ENCODE measurements around the gene OLFM2.

GRCh38 chr19:9962623-9963290 is 26.4 kb upstream of the OLFM2 start:
- TF ChIP-seq CTCF (conservative IDR thresholded peaks at IDR 0.05; ENCODE audit: low read depth, low read length) = no peak
- TF ChIP-seq POLR2A (IDR thresholded peaks at IDR 0.05; ENCODE audit: low read depth, low read length) = no peak
- no peak for TF ChIP-seq SMC3 (IDR thresholded peaks at IDR 0.05; ENCODE audit: low read depth, low read length)
- no peak for TF ChIP-seq BHLHE40 (IDR thresholded peaks at IDR 0.05; ENCODE audit: low read depth, low read length)
- TF ChIP-seq MAFK (IDR thresholded peaks at IDR 0.05; ENCODE audit: low read depth, low read length) = no peak
- TF ChIP-seq ELK1 (IDR thresholded peaks at IDR 0.05; ENCODE audit: borderline replicate concordance, low read depth, low read length) = no peak
- TF ChIP-seq CEBPB (IDR thresholded peaks at IDR 0.05; ENCODE audit: low read depth, low read length) = no peak
- no peak for TF ChIP-seq RFX5 (IDR thresholded peaks at IDR 0.05; ENCODE audit: low read depth, low read length)
- no peak for TF ChIP-seq USF2 (IDR thresholded peaks at IDR 0.05; ENCODE audit: low read depth, low read length)
- no peak for TF ChIP-seq MAZ (IDR thresholded peaks at IDR 0.05; ENCODE audit: borderline replicate concordance, low read depth, low read length)
- no peak for TF ChIP-seq RCOR1 (IDR thresholded peaks at IDR 0.05; ENCODE audit: insufficient replicate concordance, low read length)
- no peak for TF ChIP-seq MXI1 (IDR thresholded peaks at IDR 0.05; ENCODE audit: borderline replicate concordance, low read depth, low read length)
- TF ChIP-seq FOS (IDR thresholded peaks at IDR 0.05; ENCODE audit: low read depth, low read length) = no peak
